SK-N-SH treated with all-trans-retinoic acid at 6 μM for 48 hours (cell line): ENCODE data around the gene SUMO3.

Experiments used
- ATAC-seq: fragments of 200-7000 bp; cut with Tn5 transposase; 3 replicates; pipeline ENCODE4 v1.9.1; 2020; ENCODE audit warnings: mild to moderate bottlenecking, moderate library complexity
- BACH2 ChIP-seq: fragments of 250-450 bp; sonication (Bioruptor Pico); IDR thresholded peaks from 2 replicates; pipeline ENCODE4 v1.9.0; 2021; ENCODE audit warnings: mild to moderate bottlenecking, borderline replicate concordance
- CREB5 ChIP-seq: fragments of 250-450 bp; sonication (Bioruptor Pico); IDR thresholded peaks from 2 replicates; pipeline ENCODE4 v1.5.1; 2020; ENCODE audit warnings: low read depth, mild to moderate bottlenecking, moderate library complexity
- CSDC2 ChIP-seq: fragments of 250-450 bp; sonication (Bioruptor Pico); IDR thresholded peaks from 2 replicates; pipeline ENCODE4 v1.5.0; 2020; ENCODE audit warnings: mild to moderate bottlenecking, moderate library complexity
- CSRNP3 ChIP-seq: fragments of 250-450 bp; sonication (Bioruptor Pico); IDR thresholded peaks from 2 replicates; pipeline ENCODE4 v1.5.1; 2021; ENCODE audit warnings: mild to moderate bottlenecking, moderate library complexity
- ESRRG ChIP-seq: fragments of 250-450 bp; sonication (Bioruptor Pico); IDR thresholded peaks from 2 replicates; pipeline ENCODE4 v1.6.1; 2021; ENCODE audit warnings: mild to moderate bottlenecking
- GLIS3 ChIP-seq: fragments of 250-450 bp; sonication (Bioruptor Pico); IDR thresholded peaks from 2 replicates; pipeline ENCODE4 v1.5.0; 2020; ENCODE audit warnings: mild to moderate bottlenecking, moderate library complexity
- ISL1 ChIP-seq: fragments of 250-450 bp; sonication (Bioruptor Pico); IDR thresholded peaks from 2 replicates; pipeline ENCODE4 v2.1.2; 2022; ENCODE audit warnings: mild to moderate bottlenecking, moderate library complexity
- OSR1 ChIP-seq: fragments of 250-450 bp; sonication (Bioruptor Pico); IDR thresholded peaks from 2 replicates; pipeline ENCODE4 v1.8.0; 2022; ENCODE audit warnings: moderate library complexity, mild to moderate bottlenecking, inconsistent platforms
- PATZ1 ChIP-seq: fragments of 250-450 bp; sonication (Bioruptor Pico); IDR thresholded peaks from 2 replicates; pipeline ENCODE4 v1.8.0; 2020; ENCODE audit warnings: mild to moderate bottlenecking, moderate library complexity, borderline replicate concordance
- POU6F1 ChIP-seq: fragments of 250-450 bp; sonication (Bioruptor Pico); IDR thresholded peaks from 2 replicates; pipeline ENCODE4 v1.8.0; 2021; ENCODE audit warnings: low read depth, mild to moderate bottlenecking, moderate library complexity, borderline replicate concordance
- PPARA ChIP-seq: fragments of 250-450 bp; sonication (Bioruptor Pico); IDR thresholded peaks from 2 replicates; pipeline ENCODE4 v1.5.0; 2020; ENCODE audit warnings: mild to moderate bottlenecking, borderline replicate concordance
- RARB ChIP-seq: fragments of 250-450 bp; sonication (Bioruptor Pico); IDR thresholded peaks from 2 replicates; pipeline ENCODE4 v1.8.0; 2021; ENCODE audit warnings: mild to moderate bottlenecking, moderate library complexity
- SNAI2 ChIP-seq: fragments of 250-450 bp; sonication (Bioruptor Pico); IDR thresholded peaks from 2 replicates; pipeline ENCODE4 v1.5.0; 2020; ENCODE audit warnings: mild to moderate bottlenecking, moderate library complexity
- TCF4 ChIP-seq: fragments of 250-450 bp; sonication (Bioruptor Pico); IDR thresholded peaks from 2 replicates; pipeline ENCODE4 v1.8.0; 2021; ENCODE audit warnings: mild to moderate bottlenecking, moderate library complexity, borderline replicate concordance
- TOX ChIP-seq: fragments of 250-450 bp; sonication (Bioruptor Pico); IDR thresholded peaks from 2 replicates; pipeline ENCODE4 v1.8.0; 2021; ENCODE audit warnings: mild to moderate bottlenecking, moderate library complexity, borderline replicate concordance
- TSHZ2 ChIP-seq: fragments of 250-450 bp; sonication (Bioruptor Pico); IDR thresholded peaks from 2 replicates; pipeline ENCODE4 v1.5.0; 2020; ENCODE audit warnings: mild to moderate bottlenecking, moderate library complexity
- ZC3H10 ChIP-seq: fragments of 250-450 bp; sonication (Bioruptor Pico); IDR thresholded peaks from 2 replicates; pipeline ENCODE4 v1.5.1; 2021; ENCODE audit warnings: mild to moderate bottlenecking, moderate library complexity
- ZFP3 ChIP-seq: fragments of 250-450 bp; sonication (Bioruptor Pico); IDR thresholded peaks from 2 replicates; pipeline ENCODE4 v1.5.0; 2020; ENCODE audit warnings: mild to moderate bottlenecking, moderate library complexity
- ZFP30 ChIP-seq: fragments of 450-650 bp; formaldehyde crosslinking; IDR thresholded peaks from 2 replicates; pipeline ENCODE4 v1.5.0; 2022; ENCODE audit warnings: mild to moderate bottlenecking, moderate library complexity
- ZNF565 ChIP-seq: fragments of 450-650 bp; formaldehyde crosslinking; conservative IDR thresholded peaks from 2 replicates; pipeline ENCODE4 v1.5.0; 2020; ENCODE audit warnings: low read depth, mild to moderate bottlenecking, moderate library complexity
- ZNF70 ChIP-seq: fragments of 450-650 bp; formaldehyde crosslinking; IDR thresholded peaks from 2 replicates; pipeline ENCODE4 v1.5.0; 2020; ENCODE audit warnings: mild to moderate bottlenecking, moderate library complexity

The SUMO3 gene

GRCh38 chr21:44804762-44805161 lies 13.1 kb downstream of the SUMO3 start:
- TF ChIP-seq ESRRG (CRISPR knock-in tag): no peak
- no peak for TF ChIP-seq TOX
- no peak for TF ChIP-seq GLIS3 (CRISPR knock-in tag)
- no peak for TF ChIP-seq OSR1
- TF ChIP-seq TCF4: no peak
- TF ChIP-seq BACH2 (CRISPR knock-in tag): no peak
- TF ChIP-seq CSDC2: no peak
- no peak for TF ChIP-seq RARB
- TF ChIP-seq PPARA (CRISPR knock-in tag): no peak
- no peak for TF ChIP-seq TSHZ2 (CRISPR knock-in tag)
- no peak for TF ChIP-seq ZFP3 (CRISPR knock-in tag)
- no peak for TF ChIP-seq CREB5 (CRISPR knock-in tag)
- no peak for TF ChIP-seq PATZ1 (CRISPR knock-in tag)
- TF ChIP-seq ZFP30 (CRISPR knock-in tag): no peak
- TF ChIP-seq ISL1: no peak
- TF ChIP-seq POU6F1 (CRISPR knock-in tag): no peak
- no peak for TF ChIP-seq CSRNP3
- TF ChIP-seq SNAI2 (CRISPR knock-in tag): no peak
- TF ChIP-seq ZC3H10 (CRISPR knock-in tag): no peak
- no peak for TF ChIP-seq ZNF70 (CRISPR knock-in tag)
- ATAC-seq: no peak

- TF ChIP-seq SNAI2 (CRISPR knock-in tag) (no peak), CSRNP3 (no peak), ZNF565 (CRISPR knock-in tag) (no peak)
- TF ChIP-seq, all 23 proteins: peak for 0
- no peak for ATAC-seq
Observed at GRCh38 chr21:44803651-44804050, 14.2 kb downstream of the SUMO3 start.
